Common myeloid progenitor, CD34-positive (primary cell): ENCODE data around the gene IQCF2.

Experiments
- CTCF ChIA-PET: fragments of 350-600 bp; sonication (Branson Sonifier 250); formaldehyde crosslinking; loops from one replicate; lab custom pipeline; 2021; ENCODE audit warnings: antibody characterized with exemption; lab: Charles Lee
- POLR2A ChIA-PET: fragments of 350-600 bp; sonication (Branson Sonifier 250); formaldehyde crosslinking; loops from one replicate; lab custom pipeline; 2021; ENCODE audit warnings: antibody characterized with exemption; lab: Charles Lee
- DNase-seq, 3 donors: peaks; one replicate each; pipeline versions ENCODE4 v3.0.0 to v3.0.0-alpha.2; 2013
- H3K27ac ChIP-seq, 2 experiments: 1 replicate in 1 of 2; 2 replicates in 1 of 2; pipeline ENCODE4 v1.7.0; 2013; ENCODE audit warnings: inconsistent platforms in 2 of 2, low read length in 2 of 2, mild to moderate bottlenecking in 2 of 2, low read depth in 1 of 2, moderate library complexity in 1 of 2; ENCODE audit not compliant: severe bottlenecking in 2 of 2, insufficient read depth in 1 of 2, poor library complexity in 1 of 2
- H3K27me3 ChIP-seq, 5 experiments: replicated peaks in 2 of 5; 1 replicate in 3 of 5; 2 replicates in 2 of 5; pipeline versions ENCODE4 v1.6.1 to v1.7.0; 2013; ENCODE audit warnings: low read length in 4 of 5, mild to moderate bottlenecking in 2 of 5, moderate library complexity in 2 of 5, inconsistent platforms in 1 of 5; ENCODE audit not compliant: insufficient read depth in 5 of 5, control insufficient read depth in 4 of 5
- H3K36me3 ChIP-seq, 4 experiments: 1 replicate in 2 of 4; 2 replicates in 2 of 4; pipeline versions ENCODE4 v1.6.1 to v1.7.0; 2013; ENCODE audit warnings: low read length in 3 of 4, control low read depth in 1 of 4, mild to moderate bottlenecking in 1 of 4; ENCODE audit not compliant: control insufficient read depth in 4 of 4, insufficient read depth in 4 of 4
- H3K4me1 ChIP-seq, 4 experiments: 1 replicate in 3 of 4; 2 replicates in 1 of 4; pipeline versions ENCODE4 v1.6.1 to v1.7.1; 2013; ENCODE audit warnings: low read length in 3 of 4, mild to moderate bottlenecking in 3 of 4, control low read depth in 1 of 4, inconsistent platforms in 1 of 4, moderate library complexity in 1 of 4; ENCODE audit not compliant: control insufficient read depth in 4 of 4, insufficient read depth in 4 of 4; ENCODE audit errors: control extremely low read depth in 1 of 4
- H3K4me3 ChIP-seq, 7 experiments: 1 replicate in 4 of 7; 2 replicates in 3 of 7; pipeline versions ENCODE4 v1.5.1 to v1.7.0; 2013; ENCODE audit warnings: mild to moderate bottlenecking in 7 of 7, low read length in 6 of 7, moderate library complexity in 6 of 7, inconsistent platforms in 2 of 7, low read depth in 2 of 7, control low read depth in 1 of 7; ENCODE audit not compliant: insufficient read depth in 4 of 7, control insufficient read depth in 1 of 7; ENCODE audit errors: extremely low read depth in 1 of 7
- H3K9me3 ChIP-seq, 5 experiments: 1 replicate in 4 of 5; 2 replicates in 1 of 5; pipeline versions ENCODE4 v1.6.1 to v1.7.1; 2013; ENCODE audit warnings: low read length in 4 of 5, mild to moderate bottlenecking in 2 of 5, inconsistent platforms in 1 of 5, low read depth in 1 of 5, moderate library complexity in 1 of 5; ENCODE audit not compliant: control insufficient read depth in 4 of 5, insufficient read depth in 2 of 5; ENCODE audit errors: control extremely low read depth in 1 of 5
- whole genome bisulfite sequencing: methylation state at CpG from one replicate; pipeline ENCODE4 v1.1.5; 2013; ENCODE audit not compliant: insufficient coverage; 5-methylcytosine and 5-hydroxymethylcytosine counted together

The IQCF2 gene

GRCh38 chr3:51875501-51875900 is 14.1 kb downstream of the IQCF2 start, which contains the start of gene IQCF5:
Gene IQCF5, minus strand, starts transcription at chr3:51875601. Its CDS starts 70 bp downstream, at chr3:51875531.
- CTCF ChIA-PET, result no interaction called here
- 95% methylated on average over 4 of the region's 4 CpGs for WGBS
- peaks cover 0 to 9% (median 5%) of the 10 kb centered on the region in 5 experiments for H3K27me3 ChIP-seq

GRCh38 chr3:51876186-51876585 is 14.8 kb downstream of the IQCF2 start:
- no peak overlapping the region for H3K27ac ChIP-seq
- WGBS, result 76% methylated on average over 6 of the region's 6 CpGs
- no peaks in the 10 kb centered on the region for H3K36me3 ChIP-seq
- H3K27me3 ChIP-seq, result peaks cover 0 to 11% (median 5%) of the 10 kb centered on the region in 5 experiments
- POLR2A ChIA-PET, result no interaction called here
- no peak for DNase-seq
- CTCF ChIA-PET, result no interaction called here
- no peaks in the 10 kb centered on the region for H3K4me1 ChIP-seq
- H3K9me3 ChIP-seq, result no peaks in the 10 kb centered on the region
- H3K4me3 ChIP-seq, result no peak overlapping the region

More at GRCh38 chr3:51875501-51875900, 14.1 kb downstream of the IQCF2 start, which contains the start of gene IQCF5:
- POLR2A ChIA-PET, result no interaction called here
- Histone ChIP-seq H3K9me3 (no peaks in the 10 kb centered on the region), H3K4me1 (no peaks in the 10 kb centered on the region), H3K36me3 (no peaks in the 10 kb centered on the region), H3K27ac (no peak within 1 kb of the TSS), H3K4me3 (no peak within 1 kb of the TSS)
- DNase-seq, result no peak

GRCh38 chr3:51879937-51880336 is 18.5 kb downstream of the IQCF2 start:
- DNase-seq, result no peak
- POLR2A ChIA-PET, result no interaction called here
- H3K9me3 ChIP-seq, result peaks cover 0 to 2% (median 0%) of the 10 kb centered on the region in 5 experiments
- H3K4me3 ChIP-seq, result no peak overlapping the region
- CTCF ChIA-PET, result no interaction called here
- H3K36me3 ChIP-seq, result no peaks in the 10 kb centered on the region
- no peaks in the 10 kb centered on the region for H3K4me1 ChIP-seq
- no CpG with 5 or more reads among the region's 2 CpGs for WGBS
- peaks cover 0 to 6% (median 5%) of the 10 kb centered on the region in 5 experiments for H3K27me3 ChIP-seq
- H3K27ac ChIP-seq, result no peak overlapping the region

GRCh38 chr3:51886447-51886846 is 25.0 kb downstream of the IQCF2 start:
- POLR2A ChIA-PET, result no interaction called here
- Histone ChIP-seq H3K36me3 (no peaks in the 10 kb centered on the region), H3K4me3 (no peak overlapping the region), H3K27ac (no peak overlapping the region), H3K27me3 (peaks cover 1 to 18% (median 5%) of the 10 kb centered on the region in 5 experiments), H3K9me3 (peaks cover 0 to 2% (median 0%) of the 10 kb centered on the region in 5 experiments), H3K4me1 (no peaks in the 10 kb centered on the region)
- CTCF ChIA-PET, result no interaction called here
- no peak for DNase-seq

- ChIA-PET CTCF (no interaction called here), POLR2A (interaction anchor here (0.6 kb wide), 1 partner anchor 21 kb away, joined by 5 read pairs; no protein-coding TSS in a partner anchor)
- Histone ChIP-seq H3K36me3 (no peaks in the 10 kb centered on the region), H3K4me1 (peaks cover 0 to 5% (median 1%) of the 10 kb centered on the region in 4 experiments), H3K27ac (no peak overlapping the region), H3K4me3 (no peak overlapping the region), H3K27me3 (peaks cover 5 to 18% (median 5%) of the 10 kb centered on the region in 5 experiments), H3K9me3 (peaks cover 0 to 2% (median 0%) of the 10 kb centered on the region in 5 experiments)
- DNase-seq, result no peak
- 100% methylated on average over 1 of the region's 2 CpGs for WGBS
These were observed 26.2 kb downstream of the IQCF2 start for GRCh38 chr3:51887620-51888019.

- peaks cover 0 to 2% (median 0%) of the 10 kb centered on the region in 5 experiments for H3K9me3 ChIP-seq
- no peak overlapping the region for H3K27ac ChIP-seq
- no peak for DNase-seq
- POLR2A ChIA-PET, result interaction anchor here (0.6 kb wide), 1 partner anchor 1276 kb away, joined by 3 read pairs; no protein-coding TSS in a partner anchor
- 99% methylated on average over 12 of the region's 12 CpGs for WGBS
- peaks cover 5 to 21% (median 5%) of the 10 kb centered on the region in 5 experiments for H3K27me3 ChIP-seq
- no peak overlapping the region for H3K4me3 ChIP-seq
- peaks cover 0 to 5% (median 1%) of the 10 kb centered on the region in 4 experiments for H3K4me1 ChIP-seq
- CTCF ChIA-PET, result no interaction called here
- no peaks in the 10 kb centered on the region for H3K36me3 ChIP-seq
These were observed 27.2 kb downstream of the IQCF2 start for GRCh38 chr3:51888463-51889105.

- WGBS, result 92% methylated on average over 4 of the region's 7 CpGs
- no peaks in the 10 kb centered on the region for H3K9me3 ChIP-seq
- peak; percentile 16 to 70 (median 49) for DNase-seq
- H3K4me3 ChIP-seq, result no peak overlapping the region
- H3K27me3 ChIP-seq, result peaks cover 5 to 36% (median 7%) of the 10 kb centered on the region in 5 experiments
- H3K36me3 ChIP-seq, result no peaks in the 10 kb centered on the region
- ChIA-PET CTCF (no interaction called here), POLR2A (no interaction called here)
- H3K27ac ChIP-seq, result no peak overlapping the region
- H3K4me1 ChIP-seq, result peaks cover 0 to 5% (median 1%) of the 10 kb centered on the region in 4 experiments
These were observed 30.0 kb downstream of the IQCF2 start for GRCh38 chr3:51891242-51892039.
